OCI-LY7 (cell line): Measurements from ENCODE around the gene MAP3K3.

Experiments used
- CTCF ChIP-seq: fragments of 200-600 bp; sonication (generic); conservative IDR thresholded peaks from 2 replicates; pipeline ENCODE4 v1.5.1; 2014; ENCODE audit warnings: mild to moderate bottlenecking, antibody characterized with exemption, low read length, moderate library complexity, mixed read lengths
- EZH2phosphoT487 ChIP-seq: fragments of 200-600 bp; sonication (generic); IDR thresholded peaks from 2 replicates; pipeline ENCODE4 v1.6.1; 2018; ENCODE audit warnings: low read depth, borderline replicate concordance, mild to moderate bottlenecking, mixed run types, antibody characterized with exemption, low read length, moderate library complexity, mixed read lengths

- TF ChIP-seq CTCF (no peak), EZH2phosphoT487 (no peak)
These were observed 21.4 kb upstream of the MAP3K3 start, which contains the start of gene TACO1 for GRCh38 chr17:63600569-63601438.
